WTC11 (cell line): ENCODE measurements around the gene DNM3.

Experiments
- ATF3 ChIP-seq: sonication (generic); formaldehyde crosslinking; conservative IDR thresholded peaks from 2 replicates; pipeline ENCODE4 v1.8.1; 2022; ENCODE audit warnings: mild to moderate bottlenecking, missing genetic modification reagents
- CTCF ChIP-seq: fragments of 200-600 bp; IDR thresholded peaks from 2 replicates; pipeline ENCODE4 v1.8.0; 2022; ENCODE audit warnings: antibody characterized with exemption

GRCh38 chr1:171809834-171810233, 31.5 kb upstream of the DNM3 start:
- TF ChIP-seq ATF3 (CRISPR knock-in tag), result no peak
- TF ChIP-seq CTCF, result no peak
